Sigmoid colon (tissue), 4 donors: ENCODE data around the gene IGDCC3.

ENCODE experiments used
- EP300 ChIP-seq, 4 donors: sonication (generic); formaldehyde crosslinking; IDR thresholded peaks; one replicate each; pipeline ENCODE4 v1.6.1; 2017; ENCODE audit warnings: antibody characterized with exemption in 4 of 4
- TF ChIP-seq, protein P1 (sequence below), 4 experiments: fragments of 450-650 bp in 3 of 4; fragments of 200-600 bp in 1 of 4; IDR thresholded peaks; one replicate each; pipeline ENCODE4 v1.5.1; 2016 to 2019; ENCODE audit warnings: antibody characterized with exemption in 4 of 4, mild to moderate bottlenecking in 3 of 4, moderate library complexity in 2 of 4

DNA sequence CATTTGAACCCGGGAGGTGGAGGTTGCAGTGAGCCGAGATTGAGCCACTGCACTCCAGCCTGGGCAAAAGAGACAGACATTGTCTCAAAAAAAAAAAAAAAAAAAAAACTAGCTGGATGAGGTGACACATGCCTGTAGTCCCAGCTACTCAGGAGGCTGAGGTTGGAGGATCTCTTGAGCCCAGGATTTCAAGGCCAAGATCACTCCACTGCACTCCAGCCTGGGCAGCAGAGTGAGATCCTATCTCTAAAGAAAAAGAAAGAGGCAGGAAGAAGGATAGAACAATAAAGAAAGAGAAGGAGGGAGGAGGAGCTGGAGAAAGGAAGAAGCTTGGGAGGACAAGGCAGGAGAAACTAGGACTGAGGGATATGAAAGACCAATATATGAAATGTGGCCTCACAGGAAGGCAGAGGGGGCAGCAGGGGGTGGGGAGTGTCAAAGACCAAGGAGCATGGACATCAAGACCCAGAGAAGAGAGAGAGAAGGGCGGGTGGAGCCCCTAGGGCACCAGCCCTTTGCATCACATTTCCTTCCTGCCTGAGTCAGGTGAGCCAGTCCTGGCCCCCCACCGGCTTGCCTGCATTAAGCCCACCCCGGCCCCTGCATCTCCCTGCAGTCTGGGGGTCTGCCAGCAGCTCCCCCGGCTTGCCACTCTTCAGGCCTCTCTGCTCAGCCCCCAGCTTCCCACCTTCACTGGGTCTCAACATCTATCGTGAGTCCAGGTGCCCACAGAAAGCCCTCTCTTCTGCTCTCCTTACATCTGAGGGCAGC is 11.5 kb downstream of the IGDCC3 start:
- TF ChIP-seq, protein P1, sequence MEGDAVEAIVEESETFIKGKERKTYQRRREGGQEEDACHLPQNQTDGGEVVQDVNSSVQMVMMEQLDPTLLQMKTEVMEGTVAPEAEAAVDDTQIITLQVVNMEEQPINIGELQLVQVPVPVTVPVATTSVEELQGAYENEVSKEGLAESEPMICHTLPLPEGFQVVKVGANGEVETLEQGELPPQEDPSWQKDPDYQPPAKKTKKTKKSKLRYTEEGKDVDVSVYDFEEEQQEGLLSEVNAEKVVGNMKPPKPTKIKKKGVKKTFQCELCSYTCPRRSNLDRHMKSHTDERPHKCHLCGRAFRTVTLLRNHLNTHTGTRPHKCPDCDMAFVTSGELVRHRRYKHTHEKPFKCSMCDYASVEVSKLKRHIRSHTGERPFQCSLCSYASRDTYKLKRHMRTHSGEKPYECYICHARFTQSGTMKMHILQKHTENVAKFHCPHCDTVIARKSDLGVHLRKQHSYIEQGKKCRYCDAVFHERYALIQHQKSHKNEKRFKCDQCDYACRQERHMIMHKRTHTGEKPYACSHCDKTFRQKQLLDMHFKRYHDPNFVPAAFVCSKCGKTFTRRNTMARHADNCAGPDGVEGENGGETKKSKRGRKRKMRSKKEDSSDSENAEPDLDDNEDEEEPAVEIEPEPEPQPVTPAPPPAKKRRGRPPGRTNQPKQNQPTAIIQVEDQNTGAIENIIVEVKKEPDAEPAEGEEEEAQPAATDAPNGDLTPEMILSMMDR (IDR thresholded peaks at IDR 0.05): no peak
- TF ChIP-seq EP300 (IDR thresholded peaks at IDR 0.05): no peak
